Measurements from ENCODE around the gene SMAD1.

SMAD1 gene

GRCh38 chr4:145481164-145481941 is at the start of gene SMAD1:
Gene SMAD1, plus strand, starts transcription at chr4:145481853. Its CDS starts 32,761 bp downstream, at chr4:145514614.
- peak; percentile 77 to 82 for DNase-seq

GRCh38 chr4:145433684-145434083 is 48.0 kb upstream of the SMAD1 start:
- DNase-seq: no peak

- no peak for DNase-seq
Measured at GRCh38 chr4:145435646-145436045, 46.0 kb upstream of the SMAD1 start.

GRCh38 chr4:145436114-145436513 is 45.5 kb upstream of the SMAD1 start:
- no peak for DNase-seq

- no peak for DNase-seq
Measured at GRCh38 chr4:145436796-145437195, 44.9 kb upstream of the SMAD1 start.

- DNase-seq: no peak
Measured at GRCh38 chr4:145437466-145437865, 44.2 kb upstream of the SMAD1 start.

- DNase-seq: no peak
Measured at GRCh38 chr4:145438298-145438697, 43.4 kb upstream of the SMAD1 start.

GRCh38 chr4:145440292-145441007 is 41.2 kb upstream of the SMAD1 start:
- no peak for DNase-seq

- DNase-seq: no peak
Measured at GRCh38 chr4:145446184-145446583, 35.5 kb upstream of the SMAD1 start.

- DNase-seq: no peak
Measured at GRCh38 chr4:145451895-145452294, 29.8 kb upstream of the SMAD1 start.

- DNase-seq: no peak
Measured at GRCh38 chr4:145452447-145453162, 29.0 kb upstream of the SMAD1 start.

GRCh38 chr4:145453163-145453520 is 28.5 kb upstream of the SMAD1 start:
- DNase-seq: no peak

- DNase-seq: no peak
Measured at GRCh38 chr4:145473203-145473602, 8.4 kb upstream of the SMAD1 start.

GRCh38 chr4:145480257-145480656 is 1.4 kb upstream of the SMAD1 start:
- no peak for DNase-seq

GRCh38 chr4:145481942-145482208 is 222 bp downstream of the SMAD1 start:
- no peak for DNase-seq

- peak; percentile 50 to 65 for DNase-seq
Measured at GRCh38 chr4:145482209-145483037, 770 bp downstream of the SMAD1 start.

- no peak for DNase-seq
Measured at GRCh38 chr4:145483514-145483913, 1.9 kb downstream of the SMAD1 start.

- no peak for DNase-seq
Measured at GRCh38 chr4:145484225-145484846, 2.7 kb downstream of the SMAD1 start.

GRCh38 chr4:145485120-145485519 is 3.5 kb downstream of the SMAD1 start:
- no peak for DNase-seq

GRCh38 chr4:145486603-145487002 is 5.0 kb downstream of the SMAD1 start:
- no peak for DNase-seq

- no peak for DNase-seq
Measured at GRCh38 chr4:145487631-145488030, 6.0 kb downstream of the SMAD1 start.

GRCh38 chr4:145488310-145488709 is 6.7 kb downstream of the SMAD1 start:
- DNase-seq: no peak

- no peak for DNase-seq
Measured at GRCh38 chr4:145489556-145489955, 7.9 kb downstream of the SMAD1 start.
